ENCODE measurements around the gene LRG1. TPM values are rescaled to one million over a fixed set of nuclear protein-coding genes. Genes with fewer than 3 reads are reported as not detected.
A peak's percentile ranks its signal among the peaks of the same experiment; 100 is the strongest.
"Not testable (repeated sequence)": the region's sequence is repeated elsewhere in the genome, so short reads cannot be mapped to it uniquely, and the experiment has no call there.

LRG1 gene
- total RNA-seq, 1 donor from 2014 or later, result under 0.01 TPM

DNA sequence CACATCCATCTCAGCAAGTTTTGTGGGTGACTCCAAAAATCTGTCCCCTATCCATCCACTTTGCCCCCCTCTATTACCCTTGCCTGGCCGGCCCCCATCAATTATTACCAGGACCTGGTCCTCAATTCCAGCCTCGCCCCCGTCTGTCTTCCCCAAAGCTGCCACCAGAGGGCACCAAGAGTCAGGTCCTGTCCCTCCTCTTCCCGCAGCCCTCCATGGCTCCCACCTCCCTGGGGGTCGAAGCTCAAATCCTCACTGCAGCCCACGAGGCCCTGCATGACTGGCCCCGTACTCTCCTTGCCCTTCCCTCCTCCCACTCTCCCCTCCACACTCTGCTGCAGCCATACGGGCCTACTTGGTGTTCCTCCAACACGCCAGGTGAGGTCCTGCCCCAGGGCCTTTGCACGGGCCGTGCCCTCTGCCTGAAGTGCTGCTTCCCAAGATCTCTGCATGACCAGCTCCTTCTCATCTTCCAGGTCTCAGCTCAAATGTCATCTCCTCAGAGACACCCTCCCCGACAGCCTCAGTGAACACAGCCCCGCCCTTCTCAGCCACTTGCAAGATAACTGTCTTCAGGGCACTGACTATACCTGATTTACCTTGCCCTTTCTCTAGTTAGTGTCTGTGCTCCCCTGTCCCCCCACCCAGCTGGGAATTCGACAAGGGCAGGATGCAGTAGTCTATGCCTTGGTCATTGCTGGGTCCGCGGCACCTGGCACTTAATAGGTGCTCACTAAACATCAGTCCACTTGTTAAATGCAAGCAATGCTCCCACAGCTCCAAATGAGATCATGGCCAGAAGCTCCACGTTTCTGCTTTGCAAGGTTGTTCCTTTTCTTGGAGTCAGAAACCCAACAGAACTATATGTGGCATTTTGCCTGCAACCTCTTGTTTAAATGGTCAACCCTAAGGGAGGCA, 36.4 kb upstream of the LRG1 start:
- DNase-seq (ENCODE audit: low spot score in 2 of 2) (peak in 1 of 2 donors; percentile 74), FAIRE-seq (no peak)

DNA sequence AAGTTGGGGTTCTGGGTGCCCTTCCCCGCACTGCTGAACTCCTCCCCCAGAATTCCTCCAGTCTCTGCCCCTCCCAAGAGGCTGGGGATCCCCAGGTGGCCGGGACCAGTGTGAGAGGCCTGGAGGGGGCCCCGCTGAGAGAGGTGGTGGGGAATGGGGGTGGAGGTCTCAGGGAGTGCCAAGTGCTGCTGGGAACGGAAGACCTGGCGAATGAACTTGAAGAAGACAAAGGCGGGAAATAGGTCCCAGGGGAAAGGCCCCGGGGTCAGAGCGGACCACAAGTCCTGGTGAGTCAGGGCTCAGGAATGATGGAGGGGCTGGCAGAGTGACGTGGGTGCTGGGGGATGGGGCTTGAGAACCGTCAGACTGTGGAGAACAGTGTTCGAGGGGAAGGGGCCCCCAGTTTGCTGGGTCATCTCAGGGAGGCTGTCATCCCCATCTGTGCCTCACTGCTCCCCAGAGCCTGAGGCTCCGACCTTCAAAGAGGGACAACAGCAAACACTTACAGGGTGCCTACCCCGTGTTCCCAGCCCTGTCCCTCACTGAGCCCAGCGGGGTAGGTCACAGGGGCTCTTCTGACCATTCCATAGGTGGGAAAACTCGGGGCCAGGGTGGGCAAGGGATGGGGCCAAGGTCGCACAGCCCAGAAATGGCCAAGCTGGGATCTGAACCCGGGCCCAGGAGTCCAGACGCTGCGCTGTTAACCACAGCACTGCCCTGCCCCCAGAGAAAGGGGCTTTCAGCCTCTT, 35.6 kb upstream of the LRG1 start:
- no peak for FAIRE-seq
- DNase-seq (ENCODE audit: low spot score in 2 of 2), result peak in 1 of 2 donors; percentile 65

- FAIRE-seq (no peak), DNase-seq (ENCODE audit: low spot score in 2 of 2) (no peak)
These were observed 33.8 kb upstream of the LRG1 start for GRCh38 chr19:4573682-4574081.

DNA sequence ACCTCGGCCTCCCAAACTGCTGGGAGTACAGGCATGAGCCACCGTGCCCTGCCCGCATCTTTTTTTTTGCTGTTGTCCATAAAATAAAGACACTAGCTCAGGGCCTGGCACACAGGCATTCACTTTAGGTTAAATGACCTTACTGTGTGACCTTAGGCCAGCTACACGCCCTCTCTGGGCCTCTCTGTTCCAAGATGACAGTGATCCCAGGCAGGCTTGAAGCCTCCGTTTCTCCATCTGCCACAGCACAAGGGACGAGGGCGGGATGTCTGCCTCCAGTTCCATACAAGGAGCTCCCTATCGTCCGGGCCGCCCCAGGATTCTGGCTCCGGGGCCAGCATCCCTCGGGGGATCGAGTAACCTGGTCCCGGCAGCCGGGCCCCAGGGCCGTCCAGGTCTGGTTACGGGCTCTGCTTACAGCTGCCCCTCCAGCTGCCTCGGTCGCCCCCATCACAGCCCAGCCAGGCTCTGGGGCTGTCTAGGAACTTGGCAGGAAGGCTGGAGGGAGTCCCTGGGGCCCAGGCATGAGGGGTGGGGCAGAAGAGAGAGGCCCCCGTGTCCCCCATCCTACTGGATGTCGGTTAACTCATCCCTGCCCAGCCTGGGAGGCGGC, 31.6 kb upstream of the LRG1 start:
- DNase-seq (ENCODE audit: low spot score in 2 of 2), result no peak
- FAIRE-seq, result no peak

DNA sequence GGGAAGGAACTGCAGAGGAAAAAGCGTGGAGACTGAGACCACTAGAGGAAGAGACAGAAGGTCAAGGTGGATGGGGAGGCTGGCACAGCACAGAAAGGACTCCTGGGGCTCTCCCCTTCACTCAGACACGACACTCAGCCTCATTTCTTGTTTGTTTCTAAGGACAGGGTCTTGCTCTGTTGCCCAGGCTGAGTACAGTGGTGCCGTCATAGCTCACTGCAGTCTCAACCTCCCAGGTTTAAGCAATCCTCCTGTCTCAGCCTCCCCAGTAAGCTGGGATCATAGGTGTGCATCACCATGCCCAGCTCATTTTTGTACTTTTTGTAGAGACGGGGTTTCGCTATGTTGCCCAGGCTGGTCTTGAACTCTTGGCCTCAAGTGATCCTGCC, 31.1 kb upstream of the LRG1 start:
- DNase-seq (ENCODE audit: low spot score in 2 of 2) (no peak), FAIRE-seq (no peak)

DNA sequence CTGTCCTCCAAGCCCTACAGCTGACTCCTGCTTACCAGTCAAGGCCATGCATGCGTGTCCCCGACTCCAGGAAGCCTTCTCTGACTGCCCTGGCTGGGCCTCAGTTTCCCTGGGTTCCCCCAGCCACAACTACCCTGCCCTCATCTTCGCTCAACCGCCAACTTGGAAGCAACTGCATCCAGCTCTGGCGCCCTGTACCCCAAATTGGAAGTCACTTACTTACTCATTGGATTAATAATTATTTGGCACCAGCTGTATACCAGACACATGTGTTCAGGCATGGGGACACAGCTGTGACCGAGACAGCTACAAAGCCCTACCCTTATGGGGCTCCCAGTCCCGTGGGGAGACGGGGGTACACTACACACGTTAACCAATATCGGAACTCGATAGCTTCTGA, 30.6 kb upstream of the LRG1 start:
- no peak for FAIRE-seq
- no peak for DNase-seq (ENCODE audit: low spot score in 2 of 2)

- DNase-seq (ENCODE audit: low spot score in 2 of 2) (no peak), FAIRE-seq (no peak)
These were observed 29.1 kb upstream of the LRG1 start for GRCh38 chr19:4568886-4569285.

DNA sequence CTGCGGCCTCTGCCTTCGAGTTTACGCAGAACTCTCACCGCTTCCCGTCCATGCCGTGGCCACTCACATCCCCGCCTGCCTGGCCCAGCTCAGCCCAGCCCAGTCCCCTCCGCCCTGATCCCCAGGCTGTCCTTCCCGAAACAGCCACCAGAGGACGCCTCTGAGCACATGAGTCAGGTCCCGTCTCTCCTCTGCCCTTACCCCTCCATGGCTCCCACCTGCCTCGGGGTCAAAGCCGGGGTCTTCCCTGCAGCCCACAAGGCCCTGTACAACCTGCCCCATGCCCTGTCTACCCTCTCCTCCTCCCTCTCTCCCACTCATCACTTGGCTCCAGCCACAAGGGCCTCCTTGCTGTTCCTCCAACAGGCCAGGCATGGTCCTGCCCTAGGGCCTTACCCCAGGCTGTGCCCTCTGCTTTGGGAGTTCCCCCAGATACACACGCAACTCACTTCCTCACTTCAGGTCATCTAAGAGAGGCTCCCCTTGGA, 27.8 kb upstream of the LRG1 start:
- DNase-seq (ENCODE audit: low spot score in 2 of 2) (no peak), FAIRE-seq (no peak)

GRCh38 chr19:4566402-4567051, 26.7 kb upstream of the LRG1 start:
- DNase-seq (ENCODE audit: low spot score in 2 of 2) (no peak), FAIRE-seq (no peak)

- FAIRE-seq; DNase-seq (ENCODE audit: low spot score in 2 of 2): not testable (repeated sequence)
These were observed 23.7 kb upstream of the LRG1 start for GRCh38 chr19:4563562-4563961.

DNA sequence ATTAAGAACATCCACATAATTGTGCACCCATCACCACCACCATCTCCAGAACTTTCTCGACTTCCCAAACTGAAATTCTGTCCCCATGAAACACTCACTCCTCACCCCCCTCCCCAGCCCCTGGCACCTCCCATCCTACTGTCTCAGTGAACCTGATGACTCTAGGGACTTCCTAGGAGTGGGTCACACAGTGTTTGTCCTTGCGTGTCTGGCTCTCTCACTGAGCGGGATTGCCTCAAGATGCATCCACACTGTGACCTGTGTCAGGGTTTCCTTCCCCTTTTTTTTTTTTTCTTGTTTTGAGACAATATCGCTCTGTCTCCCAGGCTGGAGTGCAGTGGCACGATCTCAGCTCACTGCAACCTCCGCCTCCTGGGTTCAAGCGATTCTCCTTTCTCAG, 22.2 kb upstream of the LRG1 start:
- FAIRE-seq; DNase-seq (ENCODE audit: low spot score in 2 of 2): not testable (repeated sequence)

- no peak for DNase-seq (ENCODE audit: low spot score in 2 of 2)
These were observed 19.7 kb upstream of the LRG1 start, which contains the start of gene SEMA6B for GRCh38 chr19:4559569-4559968. SEMA6B (minus strand) TSS chr19:4559684; CDS start chr19:4558457, 1,227 bp downstream.

DNA sequence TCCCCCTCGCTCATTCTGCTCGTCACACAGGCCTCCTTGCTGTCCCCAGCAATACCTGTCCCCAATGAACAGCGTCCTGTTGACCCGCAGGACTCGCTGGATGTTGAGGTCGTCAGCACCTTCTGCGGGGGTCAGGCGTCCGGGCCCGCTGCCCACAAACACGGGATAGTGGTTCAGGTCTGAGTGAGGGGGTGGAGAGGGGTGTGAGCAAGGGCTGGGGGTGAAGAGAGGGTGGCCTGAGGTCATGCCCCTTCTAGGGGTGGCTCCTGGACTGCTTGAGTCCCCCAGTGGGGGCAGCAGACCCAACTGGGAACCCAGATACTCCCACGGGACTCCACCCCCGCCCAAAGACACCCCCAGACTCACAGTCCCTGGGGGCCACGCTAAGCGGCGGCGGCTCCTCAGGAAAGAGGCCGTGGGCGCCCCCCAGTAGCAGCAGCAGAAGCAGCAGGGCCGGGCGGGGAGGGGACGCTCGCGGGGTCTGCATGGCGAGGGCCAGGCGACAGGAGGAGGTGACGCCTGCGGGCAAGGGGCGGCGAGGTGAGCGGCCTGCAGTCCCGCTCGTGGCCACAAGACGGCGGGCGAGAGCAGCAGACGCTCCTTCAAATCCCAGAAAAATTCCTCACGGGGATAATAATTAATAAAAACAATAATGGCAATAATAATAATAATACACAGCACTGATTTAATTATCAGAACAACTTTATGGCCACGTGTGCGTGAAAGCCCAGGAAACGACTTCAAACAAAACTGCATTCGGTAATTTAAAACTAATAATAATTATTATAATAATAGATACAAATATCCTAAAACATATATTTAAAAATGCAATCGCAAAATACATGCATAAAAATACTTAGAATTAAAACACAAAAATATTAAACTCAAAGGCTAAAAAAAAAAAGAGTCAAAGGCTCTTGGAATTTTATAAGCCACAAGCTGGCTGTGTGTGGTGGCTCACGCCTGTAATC, 18.4 kb upstream of the LRG1 start:
- peak in 1 of 2 donors; percentile 75 for DNase-seq (ENCODE audit: low spot score in 2 of 2)
- no peak for FAIRE-seq

More at GRCh38 chr19:4559569-4559968, 19.7 kb upstream of the LRG1 start, which contains the start of gene SEMA6B:
- no peak for FAIRE-seq

DNA sequence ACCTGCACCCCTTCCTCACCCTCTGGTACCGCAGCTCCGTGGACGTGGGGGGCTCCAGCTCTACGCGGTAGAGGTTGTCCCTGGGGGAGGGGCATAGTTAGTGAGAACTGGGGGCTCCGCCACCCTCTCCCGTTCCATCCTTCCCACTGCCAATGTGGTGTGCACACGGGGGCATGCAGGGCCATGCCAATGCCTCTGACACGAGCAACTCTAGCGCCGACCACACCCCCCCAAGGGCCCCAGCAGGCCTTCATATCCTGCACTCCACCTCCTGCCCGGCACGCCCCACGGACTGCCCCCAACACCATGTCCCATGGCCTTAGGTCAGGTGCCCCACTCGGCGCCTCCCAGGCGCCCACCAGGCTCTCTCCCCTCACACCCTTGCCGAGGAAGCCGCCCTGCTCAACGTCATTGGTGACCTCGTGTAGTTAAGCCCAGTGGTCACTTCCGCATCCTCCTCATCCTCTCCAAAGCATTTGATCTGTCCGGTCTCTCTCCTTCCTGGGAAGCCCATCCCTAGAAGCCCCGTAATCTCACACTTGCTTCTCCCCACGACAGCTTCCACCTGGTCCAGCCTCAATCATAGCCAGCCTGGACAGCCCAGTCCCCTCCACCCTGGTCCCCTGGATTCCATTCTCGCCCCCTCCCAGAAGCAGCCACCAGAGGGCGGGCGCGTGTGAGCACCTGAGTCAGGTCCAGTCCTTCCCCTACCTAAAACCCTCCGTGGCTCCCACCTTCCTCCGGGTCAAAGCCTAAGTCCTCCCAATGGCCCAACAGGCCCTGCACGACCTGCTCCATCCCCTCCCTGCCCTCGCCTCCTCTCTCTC, 17.5 kb upstream of the LRG1 start:
- no peak for FAIRE-seq
- no peak for DNase-seq (ENCODE audit: low spot score in 2 of 2)

GRCh38 chr19:4556597-4557127, 16.8 kb upstream of the LRG1 start:
- peak in 1 of 2 donors; percentile 71 for DNase-seq (ENCODE audit: low spot score in 2 of 2)
- FAIRE-seq, result no peak

DNA sequence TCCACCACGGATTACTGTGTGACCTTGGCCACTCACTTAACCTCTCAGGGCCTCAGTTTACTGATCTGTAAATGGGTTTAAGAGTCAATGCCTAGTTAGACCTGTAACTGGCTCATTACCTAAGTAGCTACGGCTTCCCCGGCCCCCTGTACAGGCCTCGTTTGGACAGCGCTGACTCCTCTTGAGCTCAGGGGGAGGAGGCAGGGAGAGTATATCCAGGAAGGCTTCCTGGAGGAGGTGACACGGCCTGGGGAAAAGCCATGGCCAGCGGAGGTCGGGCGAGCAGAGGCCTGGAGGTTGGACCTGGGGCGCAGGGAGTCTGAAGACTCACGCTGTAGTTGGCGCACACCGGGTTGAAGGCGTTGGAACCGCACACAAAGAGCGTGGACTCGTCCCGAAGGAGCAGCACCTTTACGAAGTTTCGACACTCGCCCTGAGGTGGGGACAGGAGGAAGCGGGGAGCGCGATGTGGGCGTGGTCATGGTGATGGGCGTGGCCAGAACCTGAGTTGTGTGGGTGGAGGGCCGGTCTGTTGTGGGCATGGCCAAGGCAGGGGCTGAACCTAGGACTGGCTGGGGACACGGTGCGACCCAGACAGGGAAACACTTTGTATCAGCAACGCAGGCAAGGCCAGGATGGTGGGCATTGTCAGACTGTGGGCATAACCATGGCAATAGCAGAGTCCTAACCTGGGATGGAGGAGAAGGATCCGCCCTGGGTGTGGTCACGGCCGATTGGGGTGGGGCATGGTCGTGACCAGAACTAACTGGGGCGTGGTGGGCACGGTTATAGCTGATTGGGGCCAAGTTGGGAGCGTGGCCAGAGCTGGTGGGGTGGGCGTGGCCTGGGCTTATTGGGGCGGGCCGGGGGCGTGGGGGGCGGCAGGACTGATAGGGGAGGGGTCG, 16.1 kb upstream of the LRG1 start:
- DNase-seq (ENCODE audit: low spot score in 2 of 2) (no peak), FAIRE-seq (no peak)

DNA sequence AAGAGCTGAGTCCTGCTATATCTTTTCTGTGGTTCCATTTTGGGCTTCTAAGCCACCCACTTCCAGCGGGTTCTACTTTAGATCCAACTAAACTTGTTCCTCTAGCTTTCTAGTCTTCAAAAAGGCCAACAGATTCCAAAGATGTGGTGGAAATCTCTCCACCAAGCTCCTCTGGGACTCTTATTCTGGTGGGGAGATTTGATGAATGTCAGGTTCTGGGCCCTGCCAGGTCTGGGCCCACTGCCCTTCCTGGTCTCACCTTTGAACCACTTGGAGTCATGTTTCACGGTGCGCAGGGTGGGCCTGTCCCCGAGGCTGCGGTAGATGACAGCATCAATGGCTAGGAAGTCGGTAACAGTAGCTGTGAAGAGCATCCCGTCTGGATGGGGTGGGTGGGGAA, 14.9 kb upstream of the LRG1 start:
- DNase-seq (ENCODE audit: low spot score in 2 of 2) (no peak), FAIRE-seq (no peak)
